ENCODE data around the gene TOMM34.

The TOMM34 gene

GRCh38 chr20:44954211-44954610, 6.0 kb downstream of the TOMM34 start:
- Histone ChIP-seq H3K79me2 (ENCODE audit: insufficient read depth, low read length) (peaks cover 19% of the 10 kb centered on the region), H2AFZ (ENCODE audit: low read length) (no peak overlapping the region), H3F3A (ENCODE audit: insufficient read depth, low read length) (no peaks in the 10 kb centered on the region), H3K36me3 (ENCODE audit: insufficient read depth, low read length) (peaks cover 88% of the 10 kb centered on the region), H3K4me2 (ENCODE audit: low read length) (no peak overlapping the region), H3K9me2 (ENCODE audit: low read depth, low read length) (no peaks in the 10 kb centered on the region), H3K9ac (ENCODE audit: low read length) (no peak overlapping the region), H3K4me1 (ENCODE audit: insufficient read depth, low read length, severe bottlenecking) (peaks cover 21% of the 10 kb centered on the region), H3K27ac (ENCODE audit: low read depth, low read length, poor library complexity, severe bottlenecking) (no peak overlapping the region), H4K20me1 (ENCODE audit: insufficient read depth, low read length) (no peaks in the 10 kb centered on the region), H3K4me3 (ENCODE audit: low read depth, low read length, poor library complexity, severe bottlenecking) (no peak overlapping the region), H3K27me3 (ENCODE audit: insufficient read depth, low read length) (no peaks in the 10 kb centered on the region), H3K9me3 (ENCODE audit: low read length) (no peaks in the 10 kb centered on the region)
- TF ChIP-seq EZH2 (IDR thresholded peaks at IDR 0.05; ENCODE audit: borderline replicate concordance, low read length) (no peak), CTCF (IDR thresholded peaks at IDR 0.05; ENCODE audit: low read length) (no peak)

DNA sequence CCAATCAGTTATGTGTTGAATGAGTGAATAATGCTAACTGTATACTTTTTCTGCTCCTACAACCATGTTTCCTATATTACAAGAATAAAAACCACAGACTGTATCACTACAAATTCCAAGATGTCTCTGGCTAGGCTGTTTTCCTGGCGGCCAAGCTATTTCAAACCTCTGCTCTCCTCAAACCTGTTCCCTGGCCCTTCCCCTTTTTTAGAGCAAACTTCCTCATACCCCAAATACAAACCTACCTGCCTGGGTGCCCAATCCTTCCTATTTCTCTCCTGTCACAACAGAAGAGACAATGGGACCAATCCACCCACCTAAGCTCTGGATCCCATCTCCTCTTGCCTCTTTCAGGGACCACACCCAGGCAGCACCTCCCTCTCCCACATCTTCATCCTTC, 7.5 kb downstream of the TOMM34 start:
- H3K27ac ChIP-seq (ENCODE audit: low read depth, low read length, poor library complexity, severe bottlenecking), result no peak overlapping the region
- TF ChIP-seq CTCF (IDR thresholded peaks at IDR 0.05; ENCODE audit: low read length) (no peak), EZH2 (IDR thresholded peaks at IDR 0.05; ENCODE audit: borderline replicate concordance, low read length) (no peak)
- H3K4me1 ChIP-seq (ENCODE audit: insufficient read depth, low read length, severe bottlenecking), result peaks cover 9% of the 10 kb centered on the region
- H3K4me3 ChIP-seq (ENCODE audit: low read depth, low read length, poor library complexity, severe bottlenecking), result no peak overlapping the region
- H3F3A ChIP-seq (ENCODE audit: insufficient read depth, low read length), result no peaks in the 10 kb centered on the region
- H2AFZ ChIP-seq (ENCODE audit: low read length), result no peak overlapping the region
- no peaks in the 10 kb centered on the region for H3K9me3 ChIP-seq (ENCODE audit: low read length)
- no peaks in the 10 kb centered on the region for H3K27me3 ChIP-seq (ENCODE audit: insufficient read depth, low read length)
- H3K4me2 ChIP-seq (ENCODE audit: low read length), result no peak overlapping the region
- H3K79me2 ChIP-seq (ENCODE audit: insufficient read depth, low read length), result peaks cover 5% of the 10 kb centered on the region
- no peak overlapping the region for H3K9ac ChIP-seq (ENCODE audit: low read length)
- no peaks in the 10 kb centered on the region for H3K9me2 ChIP-seq (ENCODE audit: low read depth, low read length)
- H3K36me3 ChIP-seq (ENCODE audit: insufficient read depth, low read length), result peaks cover 95% of the 10 kb centered on the region
- no peaks in the 10 kb centered on the region for H4K20me1 ChIP-seq (ENCODE audit: insufficient read depth, low read length)

DNA sequence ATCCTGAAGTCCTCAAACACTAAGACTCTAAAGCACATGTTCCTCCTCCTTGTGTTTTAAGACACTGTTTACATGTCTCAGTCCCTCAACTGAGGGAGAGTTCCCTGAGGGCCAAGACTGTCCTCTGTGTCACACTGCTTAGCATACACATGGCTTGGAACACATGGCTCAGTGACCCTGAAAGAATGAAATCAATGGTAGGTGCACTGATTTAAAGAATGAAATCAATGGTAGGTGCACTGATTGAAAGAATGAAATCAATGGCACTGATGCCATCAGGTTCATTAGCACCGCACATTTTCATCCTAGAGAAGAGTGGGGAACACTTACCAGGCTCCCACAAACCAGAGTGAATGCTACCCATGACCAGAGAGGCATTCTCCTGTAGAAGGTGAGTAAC, 9.8 kb downstream of the TOMM34 start:
- Histone ChIP-seq H4K20me1 (ENCODE audit: insufficient read depth, low read length) (no peaks in the 10 kb centered on the region), H3K27me3 (ENCODE audit: insufficient read depth, low read length) (no peaks in the 10 kb centered on the region), H3K4me1 (ENCODE audit: insufficient read depth, low read length, severe bottlenecking) (peaks cover 3% of the 10 kb centered on the region), H3K9me2 (ENCODE audit: low read depth, low read length) (no peaks in the 10 kb centered on the region), H3K79me2 (ENCODE audit: insufficient read depth, low read length) (no peaks in the 10 kb centered on the region), H3K4me3 (ENCODE audit: low read depth, low read length, poor library complexity, severe bottlenecking) (no peak overlapping the region), H3K9me3 (ENCODE audit: low read length) (no peaks in the 10 kb centered on the region), H3K36me3 (ENCODE audit: insufficient read depth, low read length) (peaks cover 100% of the 10 kb centered on the region), H3K4me2 (ENCODE audit: low read length) (no peak overlapping the region), H3K9ac (ENCODE audit: low read length) (no peak overlapping the region), H3K27ac (ENCODE audit: low read depth, low read length, poor library complexity, severe bottlenecking) (no peak overlapping the region), H2AFZ (ENCODE audit: low read length) (no peak overlapping the region), H3F3A (ENCODE audit: insufficient read depth, low read length) (no peaks in the 10 kb centered on the region)
- TF ChIP-seq EZH2 (IDR thresholded peaks at IDR 0.05; ENCODE audit: borderline replicate concordance, low read length), result no peak
- no peak for TF ChIP-seq CTCF (IDR thresholded peaks at IDR 0.05; ENCODE audit: low read length)
